Activated CD4-positive, alpha-beta T cell treated with anti-CD3 and anti-CD28 coated beads, Interleukin-2, amount 50 U/mL, for 16 hours (primary cell): ENCODE results near the gene C4orf54.

Experiments
- DNase-seq: peaks from one replicate; pipeline ENCODE4 v3.0.0-alpha.2; 2020

Gene C4orf54

GRCh38 chr4:99615170-99615820 is 42.3 kb downstream of the C4orf54 start:
- no peak for DNase-seq

- DNase-seq = no peak
Observed at GRCh38 chr4:99614491-99614890, 43.1 kb downstream of the C4orf54 start.

DNA sequence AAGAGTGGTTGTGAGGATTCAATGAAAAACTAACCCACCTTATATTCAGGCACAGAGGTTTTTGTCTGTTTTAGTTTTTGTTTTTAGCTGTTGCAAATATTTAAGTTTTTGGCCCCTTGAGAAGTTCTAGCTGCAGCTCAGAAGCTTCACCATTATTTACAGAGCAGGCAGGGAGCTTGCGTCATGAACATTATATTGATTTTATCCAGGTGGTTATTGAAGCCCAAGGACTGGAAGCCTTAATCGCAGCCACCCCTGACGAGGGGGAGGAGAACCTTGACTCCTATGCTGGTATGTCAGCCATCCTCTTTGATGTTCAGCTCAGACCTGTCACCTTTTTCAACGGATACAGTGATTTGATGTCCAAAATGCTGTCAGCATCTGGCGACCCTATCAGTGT is 44.9 kb downstream of the C4orf54 start:
- DNase-seq = no peak

- no peak for DNase-seq
Observed at GRCh38 chr4:99612281-99612680, 45.3 kb downstream of the C4orf54 start.

DNA sequence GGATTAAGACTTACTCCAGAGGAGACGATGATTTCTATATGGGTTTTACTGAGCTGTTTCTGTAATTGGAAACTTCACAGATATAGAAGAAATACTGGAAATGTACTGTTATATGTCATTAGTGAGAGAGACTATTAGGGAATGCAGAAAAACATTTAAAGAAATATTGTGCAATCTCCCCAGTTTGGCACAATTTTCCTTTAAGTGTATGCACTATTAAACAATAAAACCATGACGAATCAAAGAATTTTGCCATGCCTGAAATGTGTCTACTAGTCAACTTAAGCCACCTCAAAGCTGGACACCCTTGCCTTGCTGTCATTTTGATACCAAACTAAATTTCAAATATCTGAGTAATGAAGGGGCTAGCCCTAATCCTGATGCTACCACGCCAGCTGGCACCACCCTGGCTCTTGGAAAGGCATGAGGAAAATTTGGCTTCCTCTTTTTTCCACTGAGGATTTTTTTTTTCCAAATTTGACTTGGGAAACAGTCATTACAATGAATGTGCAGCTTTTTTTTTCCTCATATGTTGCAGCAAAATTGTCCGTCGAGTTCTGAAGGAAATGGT is 46.9 kb downstream of the C4orf54 start:
- DNase-seq = no peak

- DNase-seq = no peak
Observed at GRCh38 chr4:99608417-99608816, 49.2 kb downstream of the C4orf54 start.
